Stimulated activated CD8-positive, alpha-beta memory T cell treated with anti-CD3 and anti-CD28 coated beads, Interleukin-15, amount 100 ng/mL, for 24 hours (primary cell): Measurements from ENCODE around the gene CD320.
"Not testable (repeated sequence)": the region's sequence is repeated elsewhere in the genome, so short reads cannot be mapped to it uniquely, and the experiment has no call there.

Source experiments
- DNase-seq: peaks from one replicate; pipeline ENCODE4 v3.0.0-alpha.2; 2020; ENCODE audit warnings: low read depth

The CD320 gene

DNA sequence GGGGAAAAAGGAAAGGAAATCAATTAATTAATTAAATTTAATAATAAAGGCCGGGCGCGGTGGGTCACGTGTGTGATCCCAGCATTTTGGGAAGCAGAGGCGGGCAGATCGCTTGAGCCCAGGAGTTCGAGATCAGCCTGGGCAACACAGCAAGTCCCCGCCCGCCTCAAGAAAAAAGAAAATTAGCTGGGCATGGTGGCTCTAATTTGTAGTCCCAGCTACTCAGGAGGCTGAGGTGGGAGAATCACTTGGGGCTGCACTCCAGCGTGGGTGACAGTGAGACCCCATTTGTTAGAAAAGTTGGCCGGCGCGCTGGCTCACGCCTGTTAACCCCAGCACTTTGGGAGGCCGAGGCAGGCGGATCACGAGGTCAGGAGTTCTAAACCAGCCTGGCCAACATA is 733 bp upstream of the CD320 start:
- no peak for DNase-seq

DNA sequence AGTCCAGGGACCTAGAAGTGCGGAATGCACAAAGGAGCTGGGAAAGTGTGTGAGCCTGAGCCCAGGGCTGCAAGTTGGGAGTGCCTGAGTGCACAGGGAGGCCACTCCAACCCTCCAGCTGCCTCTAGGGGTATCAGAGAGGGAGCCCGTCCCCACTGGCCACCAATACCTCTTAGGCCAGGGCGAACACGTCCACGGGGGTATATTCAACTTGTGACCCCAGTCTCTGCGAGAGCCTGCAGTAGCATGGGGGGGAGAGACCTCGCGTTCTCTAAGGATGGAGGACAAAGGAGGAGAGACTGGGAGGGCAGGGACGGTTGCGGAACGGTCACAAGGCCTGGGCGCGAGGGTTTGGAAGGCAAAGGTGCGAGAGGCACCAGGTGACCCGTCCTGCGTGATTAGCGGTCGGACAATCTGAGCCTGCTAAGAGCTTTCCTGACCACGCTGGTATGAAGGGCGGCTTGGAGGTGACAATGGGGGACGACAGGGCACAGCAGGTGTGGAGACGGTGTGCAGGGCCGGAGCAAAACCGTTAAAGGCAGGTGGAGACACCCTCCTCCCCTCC is 676 bp downstream of the CD320 start:
- no peak for DNase-seq

DNA sequence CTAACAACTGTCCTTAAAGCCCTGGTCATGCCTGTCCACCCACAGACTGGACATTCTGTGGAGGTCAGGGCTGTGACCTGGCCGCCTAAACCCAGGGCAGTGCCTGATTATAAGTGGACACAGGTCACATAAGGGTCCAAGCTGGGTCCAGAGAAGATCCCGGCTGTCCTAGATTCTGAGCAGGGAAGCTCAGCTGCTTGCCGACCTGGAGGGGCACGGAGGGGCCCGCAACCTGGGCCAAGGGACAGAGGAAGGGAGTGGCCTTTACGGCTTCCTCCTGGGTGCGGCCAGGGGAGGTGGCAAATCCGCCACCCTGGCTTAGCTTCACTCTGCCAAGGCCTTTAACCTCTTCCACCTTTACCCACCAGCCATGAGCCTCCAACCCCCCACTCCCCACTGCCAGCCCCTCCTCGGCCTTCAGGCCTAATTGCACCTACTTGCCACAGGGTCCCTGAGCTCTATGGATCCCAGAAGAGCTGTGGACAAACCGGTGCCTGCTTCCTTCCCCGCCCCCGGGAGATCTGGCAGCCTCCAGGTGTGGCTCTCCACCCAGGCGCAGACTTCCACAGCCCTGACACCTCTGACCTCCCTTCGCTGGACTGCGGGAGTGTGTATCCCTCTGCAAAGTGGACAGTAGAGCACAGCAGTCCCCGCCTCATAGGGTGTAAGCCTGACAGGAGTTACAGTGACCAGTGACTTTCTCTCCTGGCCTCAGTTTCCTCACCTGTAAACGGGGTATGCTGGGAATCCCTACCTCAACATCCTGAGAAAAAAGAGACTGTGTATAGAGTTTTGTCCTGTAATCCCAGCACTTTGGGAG is 1.7 kb downstream of the CD320 start:
- DNase-seq, result no peak

DNA sequence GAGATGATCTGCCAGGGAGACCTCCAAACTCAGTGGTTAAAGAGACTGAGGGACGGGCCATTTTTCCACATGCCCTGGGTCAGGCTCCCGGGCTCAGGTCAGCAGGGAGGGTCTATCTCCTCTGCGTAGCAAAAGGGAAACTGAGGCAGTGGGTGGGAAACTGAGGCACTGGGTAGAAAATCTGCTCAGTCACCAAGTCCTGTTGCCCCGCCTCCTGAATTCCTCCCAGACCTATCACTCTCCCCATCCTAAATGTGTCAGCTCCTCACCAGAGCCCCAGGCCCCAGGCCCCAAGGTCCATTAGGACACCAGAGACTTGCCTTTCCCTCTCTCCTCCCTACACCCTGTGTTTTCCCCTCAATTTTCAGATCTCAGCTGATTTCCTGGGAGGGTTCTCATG is 2.4 kb downstream of the CD320 start:
- DNase-seq, result no peak

DNA sequence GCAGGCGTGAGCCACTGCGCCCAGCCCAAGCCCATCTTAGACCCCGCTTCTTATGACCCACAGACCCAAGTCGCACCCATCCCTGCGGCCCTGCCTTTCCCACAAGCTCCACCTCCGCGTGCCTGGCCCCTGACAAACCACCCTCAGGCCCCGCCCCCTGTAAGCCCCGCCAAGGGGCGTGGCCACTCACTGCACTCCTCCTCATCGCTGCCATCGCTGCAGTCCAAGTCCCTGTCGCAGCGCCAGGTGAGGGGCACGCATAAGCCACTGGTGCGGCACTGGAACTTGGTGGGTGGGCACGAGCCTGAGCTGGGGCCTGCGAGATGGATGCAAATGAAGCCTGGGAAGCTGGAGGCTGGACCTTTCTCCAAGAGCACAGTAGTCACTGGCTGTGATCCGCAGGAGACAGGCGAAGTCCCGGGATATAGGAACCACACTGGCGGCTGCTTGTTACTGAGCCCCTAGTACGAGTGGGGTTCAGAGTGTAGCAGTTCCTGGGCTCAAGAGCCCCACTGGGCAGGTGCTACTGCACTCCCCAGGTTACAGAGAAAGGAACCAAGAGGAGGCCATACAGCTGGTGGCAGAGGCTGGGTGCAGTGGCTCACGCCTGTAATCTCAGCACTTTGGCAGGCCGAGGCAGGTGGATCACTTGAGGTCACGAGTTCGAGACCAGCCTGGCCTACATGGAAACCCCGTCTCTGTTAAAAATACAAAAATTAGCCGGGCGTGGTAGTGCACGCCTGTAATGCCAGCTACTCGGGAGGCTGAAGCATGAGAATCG is 3.1 kb downstream of the CD320 start:
- DNase-seq, result no peak

DNA sequence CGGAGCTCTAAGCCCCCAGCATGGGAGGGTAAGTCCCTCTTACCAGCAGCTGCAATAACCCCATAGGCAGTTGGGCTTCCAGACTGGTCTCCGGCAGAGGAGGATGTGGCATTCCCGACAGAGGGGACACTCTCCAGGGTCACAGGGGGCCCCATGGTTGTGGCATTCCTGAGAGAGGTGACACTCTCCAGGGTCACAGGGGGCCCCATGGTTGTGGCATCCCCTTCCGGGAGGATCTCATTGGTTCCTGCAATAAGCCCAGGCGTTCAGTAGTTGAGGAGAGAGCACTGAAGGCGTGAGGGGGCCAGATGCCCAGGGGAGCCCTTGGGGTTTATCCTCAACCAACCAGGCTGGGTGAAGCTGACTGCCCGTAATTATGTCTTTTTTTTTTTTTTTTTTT is 5.4 kb downstream of the CD320 start:
- DNase-seq, result no peak

DNA sequence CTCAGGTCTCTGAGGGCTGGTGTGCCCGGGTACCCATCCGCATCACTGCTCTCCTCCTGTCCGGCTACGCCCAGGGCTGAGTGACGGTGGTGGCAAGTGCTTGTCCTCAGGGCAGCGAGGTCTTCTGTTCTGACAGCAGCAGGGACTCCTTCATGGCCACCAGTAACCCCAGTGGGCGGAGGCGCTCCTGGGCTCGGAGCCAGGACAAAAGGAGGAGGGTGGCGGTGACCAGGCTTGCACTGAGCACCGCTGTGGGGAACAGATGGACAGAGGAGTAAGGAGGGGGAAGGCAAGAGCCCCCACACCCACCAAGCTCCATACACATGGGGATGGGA is 5.8 kb downstream of the CD320 start:
- DNase-seq, result no peak

DNA sequence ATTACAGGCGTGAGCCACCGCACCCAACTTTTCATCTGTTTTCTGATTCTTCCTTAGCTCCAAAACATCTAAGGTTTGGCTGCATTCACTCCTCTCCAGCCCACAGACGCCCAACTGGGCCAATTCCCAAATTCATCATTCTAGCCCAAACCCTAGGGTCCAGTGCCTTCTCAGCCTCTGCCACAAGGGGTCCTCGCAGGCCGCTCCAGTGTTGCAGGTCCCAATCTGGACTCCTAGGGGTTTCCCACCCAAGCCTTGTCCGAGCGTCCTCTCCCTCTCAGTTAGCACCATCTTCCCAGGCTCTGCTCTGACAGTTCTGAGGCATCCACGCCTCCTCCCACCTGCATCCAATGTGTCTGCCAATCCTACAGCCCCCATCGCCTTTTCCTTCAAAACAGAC is 16.8 kb downstream of the CD320 start:
- not testable (repeated sequence) for DNase-seq

DNA sequence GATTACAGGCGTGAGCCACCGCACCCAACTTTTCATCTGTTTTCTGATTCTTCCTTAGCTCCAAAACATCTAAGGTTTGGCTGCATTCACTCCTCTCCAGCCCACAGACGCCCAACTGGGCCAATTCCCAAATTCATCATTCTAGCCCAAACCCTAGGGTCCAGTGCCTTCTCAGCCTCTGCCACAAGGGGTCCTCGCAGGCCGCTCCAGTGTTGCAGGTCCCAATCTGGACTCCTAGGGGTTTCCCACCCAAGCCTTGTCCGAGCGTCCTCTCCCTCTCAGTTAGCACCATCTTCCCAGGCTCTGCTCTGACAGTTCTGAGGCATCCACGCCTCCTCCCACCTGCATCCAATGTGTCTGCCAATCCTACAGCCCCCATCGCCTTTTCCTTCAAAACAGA is 31.6 kb downstream of the CD320 start:
- DNase-seq, result not testable (repeated sequence)

DNA sequence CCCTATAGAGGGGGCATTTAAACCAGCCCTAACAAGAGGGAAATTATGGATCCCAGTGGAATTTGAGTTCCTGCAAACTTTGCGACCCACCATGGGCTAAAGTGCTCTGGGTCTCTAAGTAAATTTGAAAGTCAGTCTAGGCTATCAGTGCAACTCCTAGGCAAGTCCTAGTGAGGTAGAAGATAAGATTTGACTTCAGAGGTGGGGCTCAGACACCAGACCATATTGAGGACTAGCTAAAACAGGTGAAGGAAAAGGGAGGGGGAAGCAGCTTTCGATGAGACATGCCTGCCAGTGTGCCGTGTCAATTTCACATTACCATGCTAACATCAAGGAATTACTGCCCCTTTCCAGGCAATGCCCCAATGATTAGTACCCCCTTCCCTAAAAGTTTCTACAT is 38.4 kb downstream of the CD320 start:
- no peak for DNase-seq

DNA sequence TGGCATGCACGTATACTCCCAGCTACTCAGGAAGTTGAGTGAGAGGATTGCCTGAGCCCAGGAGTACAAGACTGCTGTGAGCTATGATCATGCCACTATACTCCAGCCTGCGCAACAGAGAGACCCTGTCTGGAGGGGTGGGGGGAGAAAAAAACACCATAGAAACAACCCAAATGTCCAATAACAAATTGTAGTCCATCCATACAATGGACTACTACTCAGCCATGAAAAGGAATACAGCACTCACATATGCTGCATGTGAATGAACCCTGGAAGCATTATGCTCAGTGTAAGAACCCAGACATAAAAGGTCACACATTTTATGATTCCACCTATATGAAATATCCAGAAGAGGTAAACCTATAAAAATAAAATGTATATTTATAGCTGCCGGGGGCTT is 42.3 kb downstream of the CD320 start:
- no peak for DNase-seq

DNA sequence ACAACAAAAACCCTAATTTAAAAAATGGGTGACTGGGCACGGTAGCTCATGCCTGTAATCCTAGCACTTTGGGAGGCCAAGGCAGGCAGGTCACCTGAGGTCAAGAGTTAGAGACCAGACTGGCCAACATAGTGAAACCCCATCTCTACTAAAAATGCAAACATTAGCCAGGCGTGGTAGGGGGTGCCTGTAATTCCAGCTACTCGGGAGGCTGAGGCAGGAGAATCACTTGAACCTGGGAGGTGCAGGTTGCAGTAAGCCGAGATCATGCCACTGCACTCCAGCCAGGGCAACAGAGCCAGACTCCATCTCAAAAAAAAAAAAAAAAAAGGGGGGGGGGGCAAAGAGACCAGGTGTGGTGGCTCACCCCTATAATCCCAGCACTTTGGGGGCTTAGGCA is 43.9 kb downstream of the CD320 start:
- not testable (repeated sequence) for DNase-seq

DNA sequence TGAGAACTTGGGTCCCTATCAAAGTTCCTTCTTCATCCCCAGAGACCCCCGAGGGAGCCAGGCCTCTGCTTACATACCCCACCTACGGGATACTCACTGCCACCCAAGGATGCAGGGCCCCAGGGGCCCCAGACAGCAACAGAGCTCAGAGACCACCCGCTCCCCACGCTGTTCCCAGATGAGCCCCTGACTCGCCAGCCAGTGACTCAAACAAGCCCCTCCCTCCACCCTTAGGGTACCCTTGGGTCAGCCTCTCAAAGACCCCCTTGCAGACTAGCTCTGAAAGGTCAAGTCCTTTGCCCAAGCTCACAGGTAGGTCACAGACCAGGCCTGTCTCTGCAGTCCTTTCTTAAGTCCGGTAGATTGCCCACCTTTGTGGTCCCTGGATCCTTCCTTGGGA is 45.7 kb downstream of the CD320 start:
- no peak for DNase-seq

DNA sequence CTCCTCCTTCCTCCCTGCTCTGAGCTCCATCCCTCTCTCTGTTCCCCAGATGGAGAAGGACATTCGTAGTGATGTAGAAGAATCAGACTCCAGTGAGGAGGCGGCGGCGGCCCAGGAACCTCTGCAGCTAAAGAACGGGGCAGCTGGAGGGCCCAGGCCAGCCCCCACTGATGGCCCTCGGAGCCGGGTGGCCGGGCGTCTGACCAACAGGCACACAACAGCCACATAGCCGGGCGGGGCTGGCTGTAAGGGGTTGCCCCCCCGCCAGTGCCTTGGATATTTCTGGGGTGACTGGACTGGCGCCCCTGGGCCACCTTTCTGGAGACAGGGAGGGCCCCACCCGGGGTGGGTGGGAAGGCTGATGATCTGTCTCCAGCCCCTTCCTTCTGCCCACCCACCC is 46.3 kb downstream of the CD320 start:
- DNase-seq, result no peak

DNA sequence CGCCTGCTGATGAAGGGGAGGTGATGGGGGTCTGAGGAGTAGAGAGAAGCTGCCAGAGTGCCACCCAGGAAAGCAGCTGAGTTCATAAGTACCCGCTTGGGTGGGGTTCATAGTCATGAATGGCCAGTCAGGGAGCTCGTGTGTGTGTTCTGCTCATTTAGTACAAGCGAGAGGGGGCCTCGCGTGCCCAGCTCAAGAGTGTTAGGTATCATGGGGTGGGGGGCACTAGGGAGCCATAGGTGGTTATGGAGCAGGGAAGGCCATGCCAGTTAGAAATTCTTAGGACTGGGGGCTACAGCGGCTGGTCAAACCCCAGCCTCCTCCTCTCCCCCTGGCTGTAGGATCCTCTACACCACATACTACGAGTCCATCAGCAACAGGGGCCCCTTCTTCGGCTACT is 46.8 kb downstream of the CD320 start:
- no peak for DNase-seq

DNA sequence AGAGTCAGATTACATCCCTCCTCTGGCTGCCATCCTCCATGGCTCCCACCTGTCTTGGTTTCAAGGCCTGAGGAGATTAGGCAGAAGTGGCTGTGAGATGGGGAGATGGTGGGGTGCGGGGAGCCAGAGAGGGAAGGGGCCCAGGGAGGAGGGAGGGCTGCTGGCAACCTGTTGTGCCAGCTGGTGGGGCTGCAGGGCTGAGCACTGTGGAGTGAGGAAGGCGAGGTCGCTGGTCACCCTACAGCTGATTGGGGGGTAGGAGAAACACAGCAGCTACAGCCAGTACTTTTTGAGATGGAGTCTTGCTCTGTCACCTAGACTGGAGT is 48.3 kb downstream of the CD320 start:
- DNase-seq, result no peak

DNA sequence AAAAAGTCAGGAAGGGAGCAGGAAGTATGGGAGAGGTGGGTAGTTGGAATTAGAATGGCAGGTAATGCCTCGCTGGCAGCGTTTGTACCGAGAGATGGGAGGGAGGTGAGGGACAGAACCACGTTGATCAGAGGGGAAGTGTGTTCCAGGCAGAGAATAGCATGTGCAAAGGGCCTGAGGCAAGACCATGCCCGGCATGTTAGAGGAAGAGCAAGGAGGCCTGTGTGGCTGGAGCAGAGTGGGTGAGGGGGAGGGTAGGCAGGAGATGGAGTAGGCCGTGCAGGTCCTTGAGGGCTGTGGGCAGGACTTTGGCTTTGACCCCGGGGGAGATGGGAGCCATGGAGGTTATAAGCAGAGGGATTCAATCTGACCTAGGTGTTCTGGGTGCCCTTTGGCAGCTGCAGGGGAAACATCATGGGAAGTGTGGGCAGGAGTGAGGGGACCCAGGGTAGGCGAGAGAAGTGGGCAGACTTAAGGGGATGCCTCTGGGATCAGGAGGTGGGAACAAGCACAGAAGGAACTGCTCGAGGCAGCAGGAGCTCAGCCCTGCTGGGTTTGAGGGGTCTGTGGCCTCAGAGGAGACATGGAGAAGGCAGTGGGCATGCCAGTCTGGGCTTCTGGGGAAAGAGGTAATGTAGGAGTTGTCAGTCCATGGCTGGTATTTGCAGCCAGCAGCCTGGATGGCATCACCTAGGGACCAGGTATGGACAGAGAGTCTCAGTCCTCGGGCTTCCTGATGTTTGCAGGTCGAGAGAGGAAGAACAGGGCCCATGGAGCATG is 48.8 kb downstream of the CD320 start:
- DNase-seq, result no peak

DNA sequence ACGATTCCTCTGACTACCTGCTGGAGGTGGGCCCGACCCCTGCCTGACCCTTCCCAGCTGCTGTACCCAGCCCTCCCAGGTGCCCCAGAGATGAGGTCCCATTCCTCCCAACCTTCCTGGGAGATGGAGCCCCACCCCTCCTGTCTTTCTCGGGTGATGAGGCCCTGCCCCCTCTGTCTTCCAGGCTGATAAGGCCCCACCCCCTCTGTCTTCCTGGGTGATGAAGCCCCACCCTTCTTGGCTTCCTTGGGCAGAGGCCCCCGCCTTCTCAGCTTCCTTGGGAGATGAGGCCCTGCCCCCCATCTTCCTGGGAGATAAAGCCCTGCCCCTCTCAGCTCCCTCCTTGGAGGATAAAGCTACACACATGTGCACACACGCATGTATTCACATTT is 51.1 kb downstream of the CD320 start:
- DNase-seq, result no peak

DNA sequence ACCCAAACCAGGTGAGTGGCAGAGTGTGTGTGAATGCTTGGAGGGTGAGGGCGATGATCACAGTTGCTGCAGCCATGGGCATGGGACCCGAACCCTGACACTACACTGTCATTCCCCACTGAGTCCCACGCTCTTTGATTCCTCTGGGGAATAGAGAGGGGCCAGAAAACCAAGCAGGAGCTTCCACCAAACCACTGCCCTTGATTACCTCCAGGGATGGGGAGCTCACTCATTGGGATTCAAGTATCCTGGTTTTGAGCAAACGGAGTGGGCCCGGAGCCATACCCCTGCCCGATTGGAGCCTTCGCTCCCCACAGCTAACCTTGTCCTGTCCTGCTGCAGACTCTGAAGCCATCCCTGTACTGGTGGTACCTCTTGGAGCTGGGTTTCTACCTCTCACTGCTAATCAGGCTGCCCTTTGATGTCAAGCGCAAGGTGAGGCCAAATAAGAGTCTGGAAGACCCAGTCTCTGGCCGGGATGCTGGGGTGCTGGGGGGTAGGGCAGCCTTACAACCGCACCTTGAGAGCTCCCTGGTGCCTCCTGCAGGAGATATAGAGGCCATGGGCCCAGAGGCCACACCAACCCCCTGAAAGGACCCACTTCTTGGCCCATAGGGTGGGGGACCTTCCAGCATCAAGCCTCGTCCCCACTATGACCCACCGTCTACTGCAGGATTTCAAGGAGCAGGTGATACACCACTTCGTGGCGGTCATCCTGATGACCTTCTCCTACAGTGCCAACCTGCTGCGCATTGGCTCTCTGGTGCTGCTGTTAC is 51.7 kb downstream of the CD320 start:
- DNase-seq, result no peak

DNA sequence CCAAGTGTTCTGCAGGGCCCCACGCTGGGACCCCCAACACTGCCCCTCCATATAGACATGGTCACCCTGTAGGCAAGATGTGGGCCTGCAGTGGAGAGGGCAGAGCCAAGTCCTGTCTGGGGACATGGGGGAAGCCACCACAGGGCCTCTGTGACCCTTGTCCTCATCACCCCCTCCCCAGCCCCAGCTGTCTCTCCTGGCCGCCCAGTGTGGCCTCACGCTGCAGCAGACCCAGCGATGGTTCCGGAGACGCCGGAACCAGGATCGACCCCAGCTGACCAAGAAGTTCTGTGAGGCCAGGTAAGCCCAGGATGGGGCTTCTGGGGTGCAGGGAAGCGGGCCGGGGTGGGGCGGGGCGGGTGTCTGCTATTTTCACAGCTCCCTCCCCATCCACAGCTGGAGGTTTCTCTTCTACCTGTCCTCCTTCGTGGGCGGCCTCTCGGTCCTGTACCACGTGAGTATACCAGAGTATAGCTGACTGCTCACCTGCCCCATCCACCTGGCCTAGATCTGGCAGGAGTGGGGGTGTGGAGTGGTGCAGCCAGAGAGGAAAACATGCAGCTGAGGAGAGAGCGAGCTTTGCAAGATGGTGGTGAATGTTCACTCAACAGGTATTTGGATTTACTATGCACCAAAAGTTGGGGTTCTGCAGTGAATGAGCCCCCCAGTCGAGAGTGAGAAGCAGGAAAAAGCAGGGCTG is 52.6 kb downstream of the CD320 start:
- no peak for DNase-seq

DNA sequence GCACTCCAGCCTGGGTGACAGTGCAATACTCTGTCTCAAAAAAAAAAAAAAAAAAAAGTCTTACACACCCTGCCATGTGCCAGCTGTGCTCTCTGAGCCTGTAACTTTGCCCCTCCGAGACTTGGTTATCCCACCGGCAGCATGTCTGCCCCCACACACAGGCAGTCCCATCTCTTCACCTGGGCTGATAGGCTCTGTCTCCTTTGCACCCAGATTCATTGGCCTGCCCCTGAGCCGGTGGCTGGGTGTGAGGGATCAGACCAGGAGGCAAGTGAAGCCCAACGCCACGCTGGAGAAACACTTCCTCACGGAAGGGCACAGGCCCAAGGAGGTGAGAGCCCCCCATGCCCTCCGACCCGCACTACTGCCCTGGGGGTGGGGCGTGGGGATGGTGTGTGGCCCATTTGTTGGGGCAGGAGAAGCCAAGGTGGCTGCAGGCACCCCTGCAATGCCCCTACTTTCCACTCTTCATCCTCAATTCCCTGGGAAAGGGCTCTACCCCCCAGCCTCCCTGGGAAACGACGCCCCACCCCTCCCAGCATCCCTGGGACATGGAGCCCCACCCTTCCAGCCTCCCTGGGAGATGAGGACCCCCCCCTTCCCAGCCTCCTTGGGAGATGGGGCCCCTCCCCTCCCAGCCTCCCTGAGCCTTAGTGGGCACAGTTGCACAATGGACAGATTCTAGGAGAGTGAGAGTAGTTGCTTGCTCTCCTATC is 53.7 kb downstream of the CD320 start:
- DNase-seq, result no peak
